ENCODE data around the gene C16orf89. TPM values are rescaled to one million over a fixed set of nuclear protein-coding genes. Genes with fewer than 3 reads are reported as not detected.

Gene C16orf89
- total and polyA plus RNA-seq, 10 of the 15 experiments (the other 5 are each of a cell fraction or from before 2014, with no cell fraction given) = not detected

GRCh38 chr16:5008311-5008731 is 57.4 kb downstream of the C16orf89 start:
- in situ Hi-C loops (cut with MboI) (no loop called here), intact Hi-C loops (cut with micrococcal nuclease; ENCODE audit: unreplicated experiment) (no loop called here)
- ChIA-PET POLR2A (no interaction called here), RAD21 (ENCODE audit: unreplicated experiment) (no interaction called here), SMC1A (ENCODE audit: uncharacterized antibody, unreplicated experiment) (interaction anchor here (0.5 kb wide), 1 partner anchor 241 kb away, joined by 4 read pairs; no protein-coding TSS in a partner anchor), CTCF (no interaction called here)
- 30% methylated on average over 16 of the region's 18 CpGs for WGBS (ENCODE audit: insufficient coverage, insufficient replicate concordance, low lambda C conversion rate, missing lambda C conversion rate)
- no peaks in the 10 kb centered on the region for H3K79me2 ChIP-seq (ENCODE audit: control insufficient read depth, insufficient read depth, low read length)
- H3K4me2 ChIP-seq (ENCODE audit: control insufficient read depth, insufficient read depth) = no peak overlapping the region
- DNase-seq (ENCODE audit: low read depth, low spot score) (no peak), ATAC-seq (no peak), FAIRE-seq (no peak)
- no peaks in the 10 kb centered on the region for H3K4me1 ChIP-seq (ENCODE audit: control insufficient read depth, insufficient read depth, low read length)
- H3K36me3 ChIP-seq (ENCODE audit: control insufficient read depth in 2 of 2, insufficient read depth in 2 of 2, low read length in 1 of 2) = no peaks in the 10 kb centered on the region
- H3K9me3 ChIP-seq (replicated peaks; ENCODE audit: control insufficient read depth, insufficient read depth, low read length) = no peaks in the 10 kb centered on the region
- TF ChIP-seq HDAC6 (IDR thresholded peaks at IDR 0.05; ENCODE audit: unreplicated experiment) = no peak
- TF ChIP-seq FOXK2 (IDR thresholded peaks at IDR 0.05) = no peak
- TF ChIP-seq MYB (IDR thresholded peaks at IDR 0.05; ENCODE audit: borderline replicate concordance, low read depth, low read length) = no peak
- TF ChIP-seq RAD51 (IDR thresholded peaks at IDR 0.05) = no peak
- no peak for TF ChIP-seq SMAD5 (IDR thresholded peaks at IDR 0.05; ENCODE audit: low read depth)
- TF ChIP-seq POLR2AphosphoS2 (IDR thresholded peaks at IDR 0.05; ENCODE audit: low read depth, low read length) = no peak
- TF ChIP-seq SMAD1 (IDR thresholded peaks at IDR 0.05; ENCODE audit: low read depth, partially characterized antibody) = no peak
- no peaks in the 10 kb centered on the region; a peak in 1 of 4 replicates for H3K27me3 ChIP-seq (replicated peaks in 1 of 2; ENCODE audit: control insufficient read depth in 2 of 2, insufficient read depth in 2 of 2, low read length in 1 of 2)
- no peaks in the 10 kb centered on the region for H4K20me1 ChIP-seq (ENCODE audit: control insufficient read depth, insufficient read depth)
- H2AFZ ChIP-seq (ENCODE audit: control insufficient read depth, low read depth, low read length) = no peak overlapping the region
- no TSS peak for BruUV-seq (replicated peaks)
- no peak overlapping the region for H3K9ac ChIP-seq (ENCODE audit: control insufficient read depth, insufficient read depth, low read length)
- no peak overlapping the region for H3K4me3 ChIP-seq
- H3K27ac ChIP-seq (ENCODE audit: control insufficient read depth, insufficient read depth) = no peak overlapping the region

- H3K9ac ChIP-seq (ENCODE audit: control insufficient read depth, insufficient read depth, low read length) = no peak overlapping the region
- CTCF ChIA-PET = no interaction called here
- no peak overlapping the region for H3K27ac ChIP-seq (ENCODE audit: control insufficient read depth, insufficient read depth)
- RAD21 ChIA-PET (ENCODE audit: unreplicated experiment) = interaction anchor here (0.7 kb wide), 1 partner anchor 31 kb away, joined by 4 read pairs; no protein-coding TSS in a partner anchor
- no peak overlapping the region for H3K4me2 ChIP-seq (ENCODE audit: control insufficient read depth, insufficient read depth)
- H3K36me3 ChIP-seq (ENCODE audit: control insufficient read depth in 2 of 2, insufficient read depth in 2 of 2, low read length in 1 of 2) = no peaks in the 10 kb centered on the region
- SMC1A ChIA-PET (ENCODE audit: uncharacterized antibody, unreplicated experiment) = no interaction called here
- no peaks in the 10 kb centered on the region for H3K4me1 ChIP-seq (ENCODE audit: control insufficient read depth, insufficient read depth, low read length)
- BruUV-seq (replicated peaks) = no TSS peak
- 45% methylated on average over 9 of the region's 10 CpGs for WGBS (ENCODE audit: insufficient coverage, insufficient replicate concordance, low lambda C conversion rate, missing lambda C conversion rate)
- intact Hi-C loops (cut with micrococcal nuclease; ENCODE audit: unreplicated experiment) (no loop called here), in situ Hi-C loops (cut with MboI) (no loop called here)
- H3K27me3 ChIP-seq (replicated peaks in 1 of 2; ENCODE audit: control insufficient read depth in 2 of 2, insufficient read depth in 2 of 2, low read length in 1 of 2) = no peaks in the 10 kb centered on the region; a peak in 1 of 4 replicates
- ATAC-seq = no peak
- H2AFZ ChIP-seq (ENCODE audit: control insufficient read depth, low read depth, low read length) = no peak overlapping the region
- DNase-seq (ENCODE audit: low read depth, low spot score) = no peak
- FAIRE-seq = no peak
- H3K4me3 ChIP-seq = no peak overlapping the region
- H3K79me2 ChIP-seq (ENCODE audit: control insufficient read depth, insufficient read depth, low read length) = no peaks in the 10 kb centered on the region
- no peaks in the 10 kb centered on the region for H4K20me1 ChIP-seq (ENCODE audit: control insufficient read depth, insufficient read depth)
- H3K9me3 ChIP-seq (replicated peaks; ENCODE audit: control insufficient read depth, insufficient read depth, low read length) = no peaks in the 10 kb centered on the region
- POLR2A ChIA-PET = no interaction called here
- TF ChIP-seq ZNF207 (IDR thresholded peaks at IDR 0.05; ENCODE audit: borderline replicate concordance) (no peak), USF1 (IDR thresholded peaks at IDR 0.05; ENCODE audit: borderline replicate concordance, extremely low read length, insufficient read depth, low read depth, low read length) (no peak), JUND (IDR thresholded peaks at IDR 0.05; ENCODE audit: low read depth, low read length) (no peak), IKZF1 (conservative IDR thresholded peaks at IDR 0.05) (no peak), EED (IDR thresholded peaks at IDR 0.05; ENCODE audit: low read depth) (no peak), STAT3 (IDR thresholded peaks at IDR 0.05; ENCODE audit: low read depth, low read length) (no peak), SP1 (IDR thresholded peaks at IDR 0.05; ENCODE audit: low read depth, low read length) (no peak), GABPA (IDR thresholded peaks at IDR 0.05; ENCODE audit: low read depth) (no peak), SMARCA5 (IDR thresholded peaks at IDR 0.05) (no peak), SUZ12 (IDR thresholded peaks at IDR 0.05; ENCODE audit: unreplicated experiment) (no peak), SIX5 (IDR thresholded peaks at IDR 0.05; ENCODE audit: low read depth, low read length, severe bottlenecking) (no peak), MAX (IDR thresholded peaks at IDR 0.05; ENCODE audit: low read depth, low read length) (no peak), TCF12 (IDR thresholded peaks at IDR 0.05; ENCODE audit: low read depth, low read length) (no peak), MTA2 (IDR thresholded peaks at IDR 0.05; ENCODE audit: low read depth) (no peak)
Observed at GRCh38 chr16:5007256-5007655, 58.5 kb downstream of the C16orf89 start.

All from GM12878 (cell line).